Ishikawa (cell line): Measurements from ENCODE around the gene STEAP3.

ENCODE experiments used
- CEBPB ChIP-seq: IDR thresholded peaks from 2 replicates; pipeline ENCODE4 v1.6.1; 2012
- CREB1 ChIP-seq: IDR thresholded peaks from 2 replicates; pipeline ENCODE4 v1.6.1; 2012; ENCODE audit warnings: low read depth
- EGR1 ChIP-seq: IDR thresholded peaks from 2 replicates; pipeline ENCODE4 v1.6.1; 2012
- EP300 ChIP-seq: IDR thresholded peaks from 2 replicates; pipeline ENCODE4 v1.6.1; 2012; ENCODE audit warnings: borderline replicate concordance
- FOXM1 ChIP-seq: IDR thresholded peaks from 2 replicates; pipeline ENCODE4 v1.6.1; 2012; ENCODE audit warnings: low read depth, borderline replicate concordance
- NFIC ChIP-seq: IDR thresholded peaks from 2 replicates; pipeline ENCODE4 v1.6.1; 2012
- RAD21 ChIP-seq: IDR thresholded peaks from 2 replicates; pipeline ENCODE4 v1.6.1; 2012; ENCODE audit warnings: low read depth
- REST ChIP-seq: IDR thresholded peaks from 2 replicates; pipeline ENCODE4 v1.6.1; 2012; ENCODE audit warnings: low read depth, mild to moderate bottlenecking
- TAF1 ChIP-seq: IDR thresholded peaks from 2 replicates; pipeline ENCODE4 v1.6.1; 2012; ENCODE audit warnings: low read depth, mild to moderate bottlenecking
- TCF12 ChIP-seq: IDR thresholded peaks from 2 replicates; pipeline ENCODE4 v1.6.1; 2012; ENCODE audit warnings: low read depth
- TEAD4 ChIP-seq: IDR thresholded peaks from 2 replicates; pipeline ENCODE4 v1.6.1; 2012
- USF1 ChIP-seq: IDR thresholded peaks from 2 replicates; pipeline ENCODE4 v1.6.1; 2012
- YY1 ChIP-seq: IDR thresholded peaks from 2 replicates; pipeline ENCODE4 v1.6.1; 2012; ENCODE audit warnings: low read depth
- ZBTB7A ChIP-seq: IDR thresholded peaks from 2 replicates; pipeline ENCODE4 v1.6.1; 2012; ENCODE audit warnings: low read depth
- TF ChIP-seq, protein P1 (sequence below): IDR thresholded peaks from 2 replicates; pipeline ENCODE4 v1.6.1; 2012

The STEAP3 gene, protein sequence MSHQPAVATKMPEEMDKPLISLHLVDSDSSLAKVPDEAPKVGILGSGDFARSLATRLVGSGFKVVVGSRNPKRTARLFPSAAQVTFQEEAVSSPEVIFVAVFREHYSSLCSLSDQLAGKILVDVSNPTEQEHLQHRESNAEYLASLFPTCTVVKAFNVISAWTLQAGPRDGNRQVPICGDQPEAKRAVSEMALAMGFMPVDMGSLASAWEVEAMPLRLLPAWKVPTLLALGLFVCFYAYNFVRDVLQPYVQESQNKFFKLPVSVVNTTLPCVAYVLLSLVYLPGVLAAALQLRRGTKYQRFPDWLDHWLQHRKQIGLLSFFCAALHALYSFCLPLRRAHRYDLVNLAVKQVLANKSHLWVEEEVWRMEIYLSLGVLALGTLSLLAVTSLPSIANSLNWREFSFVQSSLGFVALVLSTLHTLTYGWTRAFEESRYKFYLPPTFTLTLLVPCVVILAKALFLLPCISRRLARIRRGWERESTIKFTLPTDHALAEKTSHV

GRCh38 chr2:119223521-119224390, at the start of gene STEAP3:
Gene STEAP3, plus strand, starts transcription at chr2:119223834. Its CDS starts 7,179 bp downstream, at chr2:119231013.
- TF ChIP-seq TEAD4, result no peak
- peak; percentile 18; the same call in 1 of the 2 replicates for TF ChIP-seq USF1
- no peak for TF ChIP-seq REST
- TF ChIP-seq ZBTB7A, result peak; percentile 89
- no peak for TF ChIP-seq RAD21
- TF ChIP-seq NFIC, result no peak
- TF ChIP-seq, protein P1, sequence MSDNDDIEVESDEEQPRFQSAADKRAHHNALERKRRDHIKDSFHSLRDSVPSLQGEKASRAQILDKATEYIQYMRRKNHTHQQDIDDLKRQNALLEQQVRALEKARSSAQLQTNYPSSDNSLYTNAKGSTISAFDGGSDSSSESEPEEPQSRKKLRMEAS, result peak; percentile 82
- no peak for TF ChIP-seq FOXM1
- no peak for TF ChIP-seq CEBPB
- TF ChIP-seq CREB1, result no peak
- TF ChIP-seq TCF12, result no peak
- TF ChIP-seq EGR1, result no peak
- 0 out of 2 replicates have a peak, but pooled peaks have one; percentile 15 for TF ChIP-seq EP300
- peak; percentile 74; the same call in 1 of the 2 replicates for TF ChIP-seq TAF1
- no peak for TF ChIP-seq YY1

DNA sequence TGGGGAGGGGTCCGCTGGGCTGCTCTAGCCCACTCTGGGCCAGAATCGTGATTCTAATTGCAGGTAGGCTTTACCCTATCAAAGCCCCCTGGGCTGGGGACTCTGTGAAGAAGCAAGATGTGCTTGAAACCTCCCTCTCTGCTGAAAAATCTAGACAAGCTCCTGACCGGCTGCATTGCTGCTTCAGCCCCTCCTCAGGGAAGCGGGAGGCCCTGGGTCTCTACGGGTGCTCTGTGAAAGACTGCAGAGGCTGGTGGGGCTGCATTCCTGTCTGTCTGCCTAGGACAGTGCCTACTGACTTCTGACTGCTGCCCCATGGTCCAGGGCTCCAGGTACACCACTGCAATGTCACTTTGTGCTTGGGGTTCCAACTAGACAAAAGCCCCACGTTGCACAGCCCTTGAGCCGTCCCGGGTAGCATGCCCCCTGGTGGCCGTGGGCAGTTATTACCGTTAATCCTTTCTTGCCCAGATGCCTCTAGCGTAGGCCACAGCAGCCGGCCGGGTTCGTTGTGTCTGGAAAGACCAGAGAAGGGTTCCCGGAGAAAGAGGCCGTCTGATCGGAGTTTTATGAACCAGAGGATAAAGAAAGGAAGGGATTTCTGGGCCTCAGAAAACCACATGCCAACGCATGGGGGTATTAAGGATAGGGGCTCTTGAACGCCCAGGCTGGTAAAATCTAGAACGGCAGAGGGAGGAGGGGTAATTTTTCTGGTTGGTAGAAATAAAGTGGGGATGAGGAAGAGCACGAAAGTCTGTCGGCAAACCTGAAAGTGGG, 49.2 kb upstream of the STEAP3 start:
- TF ChIP-seq RAD21 (peak; percentile 53; the same call in 1 of the 2 replicates), REST (no peak)

GRCh38 chr2:119174993-119175347, 48.7 kb upstream of the STEAP3 start:
- TF ChIP-seq NFIC (no peak), REST (0 out of 2 replicates have a peak, but pooled peaks have one; percentile 25), TEAD4 (no peak)

DNA sequence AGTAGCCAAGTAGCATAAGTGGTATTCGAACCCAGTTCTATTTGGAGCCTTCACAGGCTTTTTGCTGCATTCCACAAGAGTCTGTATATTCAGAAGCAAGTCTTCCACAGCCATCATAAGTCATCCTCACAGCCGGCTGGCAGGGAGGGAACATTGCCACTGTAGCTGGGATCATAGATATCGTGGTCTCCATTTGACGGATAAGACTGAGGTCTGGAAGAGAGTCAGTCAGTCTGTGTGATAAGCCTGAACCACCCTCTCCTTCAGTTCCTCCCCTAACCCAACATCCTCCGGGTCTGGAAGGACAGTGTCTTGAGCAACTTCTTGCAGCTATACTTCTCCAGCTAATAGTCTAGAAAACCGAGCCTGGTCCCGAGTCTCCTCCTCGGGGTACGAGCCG, 48.1 kb upstream of the STEAP3 start:
- no peak for TF ChIP-seq YY1
- TF ChIP-seq RAD21, result no peak
- no peak for TF ChIP-seq REST
- TF ChIP-seq CEBPB, result no peak
- no peak for TF ChIP-seq NFIC
- no peak for TF ChIP-seq EGR1
- TF ChIP-seq, protein P1, result no peak
- TF ChIP-seq TAF1, result no peak
- TF ChIP-seq CREB1, result no peak
- TF ChIP-seq ZBTB7A, result no peak
- TF ChIP-seq TCF12, result no peak
- no peak for TF ChIP-seq TEAD4
- TF ChIP-seq USF1, result no peak
- no peak for TF ChIP-seq FOXM1
- TF ChIP-seq EP300, result no peak
